Subcutaneous adipose tissue (tissue), 4 donors: ENCODE measurements around the gene ADAM12. TPM values are rescaled to one million over a fixed set of nuclear protein-coding genes. Genes with fewer than 3 reads are reported as not detected.

ENCODE experiments used
- CTCF ChIP-seq: fragments of 450-650 bp; IDR thresholded peaks from one replicate; pipeline ENCODE4 v1.5.1; 2016; ENCODE audit warnings: low read depth, mild to moderate bottlenecking, control low read depth, antibody characterized with exemption, moderate library complexity
- total RNA-seq, 4 donors: library from RNA; depleted of rRNA; stranded (reverse); fragments of >200 nt; gene quantifications; one replicate each; pipeline ENCODE4 v1.1.0, GENCODE V29; 2016

ADAM12 gene
- total RNA-seq, 4 donors from 2014 or later: 11.5 to 20.4 (median 14.5) TPM

- TF ChIP-seq CTCF: no peak
These were observed 232.3 kb downstream of the ADAM12 start for GRCh38 chr10:126156012-126156411.

GRCh38 chr10:126155528-126155927 is 232.7 kb downstream of the ADAM12 start:
- no peak for TF ChIP-seq CTCF

- no peak for TF ChIP-seq CTCF
These were observed 234.3 kb downstream of the ADAM12 start for GRCh38 chr10:126153711-126154628.

- TF ChIP-seq CTCF: no peak
These were observed 240.2 kb downstream of the ADAM12 start for GRCh38 chr10:126147866-126148587.

GRCh38 chr10:126146771-126147170 is 241.5 kb downstream of the ADAM12 start:
- TF ChIP-seq CTCF: no peak

GRCh38 chr10:126143117-126143516 is 245.2 kb downstream of the ADAM12 start:
- no peak for TF ChIP-seq CTCF

GRCh38 chr10:126140746-126141273 is 247.5 kb downstream of the ADAM12 start:
- TF ChIP-seq CTCF: no peak
